BLaER1 (cell line): ENCODE results near the gene UBALD1.
A peak's percentile ranks its signal among the peaks of the same experiment; 100 is the strongest.

Source experiments
- H3K27ac ChIP-seq: shearing (Covaris generic); formaldehyde crosslinking; 2 replicates; pipeline ENCODE4 v1.8.1; 2022
- H3K27me3 ChIP-seq: shearing (Covaris generic); formaldehyde crosslinking; 2 replicates; pipeline ENCODE4 v1.8.1; 2022
- H3K36me3 ChIP-seq: shearing (Covaris generic); formaldehyde crosslinking; 2 replicates; pipeline ENCODE4 v1.8.1; 2022
- H3K4me1 ChIP-seq: shearing (Covaris generic); formaldehyde crosslinking; 2 replicates; pipeline ENCODE4 v1.8.1; 2022
- H3K4me2 ChIP-seq: shearing (Covaris generic); formaldehyde crosslinking; 2 replicates; pipeline ENCODE4 v1.8.1; 2022
- H3K4me3 ChIP-seq: shearing (Covaris generic); formaldehyde crosslinking; 2 replicates; pipeline ENCODE4 v1.8.1; 2022
- H3K9ac ChIP-seq: shearing (Covaris generic); formaldehyde crosslinking; 2 replicates; pipeline ENCODE4 v1.8.1; 2022
- H3K9me3 ChIP-seq: shearing (Covaris generic); formaldehyde crosslinking; 2 replicates; pipeline ENCODE4 v1.8.1; 2022
- H4K20me1 ChIP-seq: shearing (Covaris generic); formaldehyde crosslinking; 2 replicates; pipeline ENCODE4 v1.8.1; 2022
- Cebpa-rat ChIP-seq: shearing (Covaris generic); IDR thresholded peaks from 2 replicates; pipeline ENCODE4 v1.8.1; 2022

UBALD1 gene

DNA sequence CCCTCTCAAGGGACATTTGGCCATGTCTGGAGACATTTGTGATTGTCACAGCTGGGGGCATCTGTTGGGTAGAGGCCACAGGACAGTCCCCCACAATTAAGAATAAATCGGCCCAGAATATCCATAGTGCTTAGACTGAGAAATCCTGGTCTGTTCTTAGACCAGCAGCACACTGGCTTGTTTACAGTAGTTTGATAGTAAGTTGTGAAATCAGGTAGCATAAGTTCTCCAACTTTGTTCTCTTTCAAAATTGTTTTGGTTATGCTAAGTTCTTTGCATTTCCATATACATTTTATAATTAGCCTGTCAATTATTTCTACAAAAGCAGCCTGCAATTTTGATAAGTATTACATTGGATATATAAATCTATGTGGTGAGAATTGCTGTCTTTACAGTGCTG, 16.8 kb upstream of the UBALD1 start:
- peaks cover 98% of the 10 kb centered on the region for H4K20me1 ChIP-seq

DNA sequence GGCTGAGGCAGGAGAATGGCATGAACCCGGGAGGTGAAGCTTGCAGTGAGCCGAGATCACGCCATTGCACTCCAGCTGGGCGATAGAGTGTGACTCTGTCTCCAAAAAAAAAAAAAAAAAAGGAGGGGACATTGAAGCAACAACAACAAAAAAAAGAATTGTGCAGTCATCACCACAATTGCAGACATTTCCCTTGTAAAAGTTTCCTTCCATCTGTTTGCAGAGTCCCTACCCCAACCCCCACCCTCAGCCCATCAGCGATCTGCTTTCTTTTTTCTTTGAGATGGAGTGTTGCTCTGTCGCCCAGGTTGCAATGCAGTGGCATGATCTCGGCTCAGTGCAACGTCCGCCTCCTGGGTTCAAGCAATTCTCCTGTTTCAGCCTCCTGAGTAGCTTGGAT, 13.6 kb upstream of the UBALD1 start:
- H3K27me3 ChIP-seq, result no peaks in the 10 kb centered on the region
- no peak overlapping the region for H3K4me3 ChIP-seq
- peaks cover 19% of the 10 kb centered on the region for H3K9me3 ChIP-seq
- peaks cover 53% of the 10 kb centered on the region for H3K36me3 ChIP-seq
- no peak overlapping the region for H3K27ac ChIP-seq
- H4K20me1 ChIP-seq, result peaks cover 82% of the 10 kb centered on the region
- H3K9ac ChIP-seq, result no peak overlapping the region
- peak overlapping the region; percentile 19; the same call in 1 of the 2 replicates for H3K4me2 ChIP-seq
- peaks cover 41% of the 10 kb centered on the region for H3K4me1 ChIP-seq
- TF ChIP-seq Cebpa-rat, result no peak

More for the DNA sequence above, 16.8 kb upstream of the UBALD1 start:
- TF ChIP-seq Cebpa-rat, result no peak
- Histone ChIP-seq H3K4me1 (peaks cover 35% of the 10 kb centered on the region), H3K9me3 (peaks cover 19% of the 10 kb centered on the region), H3K27ac (no peak overlapping the region), H3K4me2 (no peak overlapping the region), H3K9ac (no peak overlapping the region), H3K4me3 (no peak overlapping the region), H3K36me3 (peaks cover 80% of the 10 kb centered on the region), H3K27me3 (no peaks in the 10 kb centered on the region)

DNA sequence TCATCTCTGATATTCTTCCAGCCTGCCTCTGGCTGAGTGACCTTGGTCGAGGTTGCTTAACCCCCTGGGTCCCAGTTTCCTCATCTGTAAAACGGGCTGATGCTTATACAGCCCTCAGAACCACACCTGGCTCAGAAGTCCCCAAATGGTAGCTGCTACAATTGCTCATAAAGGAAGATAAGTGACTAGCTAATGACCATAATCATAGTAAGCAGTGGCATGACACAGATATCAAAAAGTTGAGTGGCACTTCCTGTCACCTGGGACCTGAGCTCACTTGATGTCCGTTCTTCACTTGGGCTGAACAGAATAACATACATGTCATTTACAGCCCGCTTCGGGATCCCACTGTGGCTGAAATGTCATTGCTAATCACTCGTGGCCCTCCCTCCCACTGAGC, 11.7 kb upstream of the UBALD1 start:
- H3K4me2 ChIP-seq, result peak overlapping the region; percentile 85
- H4K20me1 ChIP-seq, result peaks cover 64% of the 10 kb centered on the region
- peaks cover 12% of the 10 kb centered on the region for H3K9me3 ChIP-seq
- H3K9ac ChIP-seq, result peak overlapping the region; percentile 98
- H3K4me3 ChIP-seq, result peak overlapping the region; percentile 100
- peaks cover 41% of the 10 kb centered on the region for H3K4me1 ChIP-seq
- H3K36me3 ChIP-seq, result peaks cover 44% of the 10 kb centered on the region
- H3K27ac ChIP-seq, result peak overlapping the region; percentile 99
- TF ChIP-seq Cebpa-rat, result no peak
- H3K27me3 ChIP-seq, result no peaks in the 10 kb centered on the region

DNA sequence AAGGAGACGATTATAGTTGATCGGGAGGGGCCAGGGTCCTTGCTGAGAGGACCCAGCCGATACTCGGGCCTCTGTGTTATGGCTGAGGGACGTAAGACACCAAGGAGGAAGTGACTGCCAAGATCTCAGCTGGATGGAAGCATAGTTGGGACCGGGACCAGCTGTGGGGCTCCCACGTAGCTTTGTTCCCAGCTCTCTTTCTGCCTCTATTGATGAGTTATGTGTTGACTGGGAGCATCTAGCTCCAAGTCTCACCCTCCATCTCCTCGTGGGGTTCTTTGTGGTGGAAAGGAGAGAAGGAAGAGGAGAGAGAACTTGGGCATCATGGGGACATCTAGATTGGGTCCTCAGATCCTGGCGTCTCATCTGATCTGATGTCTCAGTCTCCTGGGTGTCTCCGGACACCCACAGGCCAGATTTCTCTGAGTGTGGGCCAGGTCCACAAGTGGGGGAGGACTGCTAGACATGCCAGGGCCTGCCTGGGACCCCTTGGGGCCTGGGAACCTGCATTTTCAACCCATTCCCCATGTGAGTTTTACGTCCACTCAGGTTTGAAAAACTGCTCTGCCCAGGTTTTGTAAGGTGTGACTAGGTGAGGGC, 11.0 kb upstream of the UBALD1 start:
- Histone ChIP-seq H3K4me2 (peak overlapping the region; percentile 85), H3K36me3 (peaks cover 37% of the 10 kb centered on the region), H3K9me3 (peaks cover 5% of the 10 kb centered on the region), H3K27ac (peak overlapping the region; percentile 99), H3K4me1 (peaks cover 41% of the 10 kb centered on the region), H3K9ac (peak overlapping the region; percentile 98), H4K20me1 (peaks cover 57% of the 10 kb centered on the region), H3K4me3 (peak overlapping the region; percentile 100), H3K27me3 (no peaks in the 10 kb centered on the region)
- TF ChIP-seq Cebpa-rat, result no peak

DNA sequence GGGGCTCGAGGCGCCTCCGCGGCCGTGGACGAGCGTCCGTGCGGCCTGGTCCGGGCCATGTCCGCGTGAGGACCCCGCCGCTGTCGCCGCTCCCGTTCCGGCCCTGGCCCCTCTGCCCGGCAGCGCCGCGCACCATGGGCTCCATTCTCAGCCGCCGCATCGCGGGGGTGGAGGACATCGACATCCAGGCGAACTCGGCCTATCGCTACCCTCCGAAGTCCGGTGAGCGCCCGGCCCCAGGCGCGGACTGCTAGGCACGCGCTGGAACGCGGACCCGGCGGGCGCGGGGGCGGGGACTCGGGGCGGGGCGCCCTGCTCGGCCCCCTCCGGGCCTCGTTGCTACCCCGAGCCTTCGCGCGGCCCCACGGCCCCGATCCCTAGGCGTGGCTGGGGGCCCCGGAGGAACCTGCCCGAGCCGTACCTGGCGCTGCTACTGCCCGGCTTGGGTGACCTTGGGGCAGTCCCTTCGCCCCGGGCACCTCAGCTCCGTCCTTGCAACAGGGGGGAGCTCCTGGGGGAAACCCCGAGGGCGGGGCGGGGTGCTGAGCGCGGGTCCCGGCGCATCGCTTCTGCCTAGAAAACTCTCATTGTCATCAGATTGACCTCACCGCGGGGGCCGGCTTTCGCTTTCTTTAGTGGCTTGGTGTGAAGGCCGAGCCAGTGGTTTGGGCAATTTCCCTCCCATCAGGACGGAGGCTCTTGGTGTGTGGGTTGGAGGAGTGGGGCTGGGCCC, 10.3 kb upstream of the UBALD1 start:
- H3K27ac ChIP-seq, result peak overlapping the region; percentile 99

DNA sequence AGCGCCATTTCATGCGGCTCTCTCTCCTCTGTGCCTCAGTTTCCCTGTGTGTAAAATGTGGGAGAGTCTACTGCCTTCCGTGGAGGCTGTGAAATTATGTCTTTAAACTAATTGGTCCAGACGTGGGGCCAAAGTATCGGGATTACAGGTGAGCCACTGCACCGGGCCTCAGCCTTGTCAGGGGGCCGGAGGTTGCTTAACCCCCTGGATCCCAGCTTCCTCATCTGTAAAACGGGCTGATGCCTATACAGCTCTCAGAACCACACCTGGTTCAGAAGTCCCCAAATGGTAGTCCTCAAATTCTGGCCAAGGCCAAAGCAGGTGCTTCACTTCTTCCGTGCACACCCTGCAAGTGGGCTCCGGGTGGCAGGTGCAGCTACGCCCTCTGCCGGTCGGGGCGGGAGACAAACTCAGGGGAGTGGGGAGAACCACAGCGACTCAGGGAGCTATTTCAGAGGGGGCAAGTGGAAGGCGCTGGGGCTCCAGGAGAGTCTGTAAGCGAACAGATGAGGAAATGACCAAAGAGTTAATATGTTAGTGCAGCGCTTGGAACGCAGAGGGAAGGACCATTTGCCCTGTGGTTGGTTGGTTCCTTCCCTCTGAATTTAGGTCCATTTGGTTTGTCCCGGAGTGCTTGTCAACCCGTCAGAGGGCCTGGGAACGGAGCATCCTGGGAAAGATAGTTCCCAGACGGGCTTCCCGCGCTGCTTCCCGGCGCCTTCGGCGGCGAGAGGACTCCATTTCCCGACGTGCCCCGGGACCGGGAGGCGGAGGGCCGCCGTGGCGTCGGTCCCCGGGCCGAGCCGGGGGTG, 9.5 kb upstream of the UBALD1 start, which contains the start of gene MGRN1:
TSS of gene MGRN1 (plus strand) at position 812 of the 812 bp plus-strand sequence. CDS start 135 bp downstream, outside the sequence.
- Histone ChIP-seq H4K20me1 (peaks cover 42% of the 10 kb centered on the region), H3K9me3 (no peaks in the 10 kb centered on the region), H3K4me3 (peak within 1 kb of the TSS; percentile 100), H3K4me1 (peaks cover 41% of the 10 kb centered on the region), H3K4me2 (peak within 1 kb of the TSS; percentile 85), H3K36me3 (peaks cover 22% of the 10 kb centered on the region), H3K27me3 (no peaks in the 10 kb centered on the region), H3K27ac (peak within 1 kb of the TSS; percentile 99), H3K9ac (peak within 1 kb of the TSS; percentile 98)
- no peak for TF ChIP-seq Cebpa-rat

More for the DNA sequence above, 10.3 kb upstream of the UBALD1 start:
- Histone ChIP-seq H3K36me3 (peaks cover 30% of the 10 kb centered on the region), H3K4me3 (peak overlapping the region; percentile 100), H3K4me1 (peaks cover 41% of the 10 kb centered on the region), H3K9me3 (no peaks in the 10 kb centered on the region; the same call in 1 of the 2 replicates), H3K9ac (peak overlapping the region; percentile 98), H4K20me1 (peaks cover 50% of the 10 kb centered on the region), H3K27me3 (no peaks in the 10 kb centered on the region), H3K4me2 (peak overlapping the region; percentile 85)
- no peak for TF ChIP-seq Cebpa-rat

DNA sequence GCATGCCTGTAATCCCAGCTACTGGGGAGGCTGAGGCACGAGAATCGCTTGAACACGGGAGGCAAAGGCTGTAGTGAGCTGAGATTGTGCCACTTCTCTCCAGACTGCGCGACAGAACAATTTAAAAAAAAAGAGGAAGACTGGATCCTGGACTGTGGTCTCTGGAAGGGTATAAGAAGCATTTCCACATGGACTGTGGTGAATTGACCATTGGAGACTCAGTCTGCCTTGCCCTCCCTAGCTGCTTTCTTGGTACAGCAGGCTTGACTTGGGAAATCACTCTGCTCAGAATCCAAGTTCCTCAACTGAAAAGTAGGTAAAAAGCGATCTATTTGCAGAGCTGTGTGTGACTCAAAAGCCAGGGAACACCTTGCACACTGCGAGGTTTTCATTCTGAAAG, 8.9 kb upstream of the UBALD1 start:
- Histone ChIP-seq H4K20me1 (peaks cover 36% of the 10 kb centered on the region), H3K27ac (no peak overlapping the region), H3K27me3 (no peaks in the 10 kb centered on the region), H3K4me3 (no peak overlapping the region), H3K9ac (no peak overlapping the region), H3K36me3 (peaks cover 18% of the 10 kb centered on the region), H3K4me1 (peaks cover 37% of the 10 kb centered on the region), H3K9me3 (no peaks in the 10 kb centered on the region), H3K4me2 (peak overlapping the region; percentile 85; the same call in 1 of the 2 replicates)
- no peak for TF ChIP-seq Cebpa-rat

DNA sequence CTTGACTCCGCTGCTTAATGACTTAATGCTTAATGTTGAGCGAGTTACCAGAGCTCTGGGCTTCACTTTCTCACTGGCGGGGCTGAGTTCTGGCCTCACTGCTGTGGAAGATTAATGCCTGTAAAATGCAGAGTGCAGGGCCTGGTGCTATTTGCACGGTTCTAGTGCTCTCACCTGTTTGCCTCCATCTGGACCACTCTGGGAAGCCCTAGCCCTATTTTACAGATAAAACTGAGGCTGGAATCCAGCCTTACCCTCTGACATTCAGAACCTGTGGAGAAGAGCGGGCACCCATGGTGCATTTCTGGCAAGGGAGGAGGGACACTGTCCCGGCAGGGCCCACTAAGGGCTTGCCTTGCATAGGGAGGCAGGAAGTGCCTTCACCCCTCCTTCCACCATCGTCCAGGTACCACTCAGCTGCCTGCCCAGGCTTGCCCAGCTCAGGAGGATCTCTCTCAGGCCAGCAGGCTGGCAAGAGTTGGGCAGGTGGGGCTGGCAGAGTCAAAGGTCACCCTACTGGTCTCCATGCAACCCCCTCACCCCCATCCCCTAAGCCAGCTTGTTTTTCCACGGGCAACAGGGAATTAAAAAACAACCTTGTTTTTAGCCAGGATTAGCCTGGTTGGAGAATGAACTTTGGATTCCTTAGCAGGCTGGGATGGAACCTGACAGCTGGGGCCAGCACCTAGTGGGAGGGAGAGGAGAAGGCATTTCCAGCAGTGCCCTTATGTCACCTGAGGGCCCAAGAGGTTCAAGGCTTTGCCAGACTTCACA, 4.1 kb upstream of the UBALD1 start:
- Histone ChIP-seq H4K20me1 (peaks cover 4% of the 10 kb centered on the region), H3K9me3 (no peaks in the 10 kb centered on the region), H3K4me2 (no peak overlapping the region), H3K27me3 (no peaks in the 10 kb centered on the region), H3K4me3 (no peak overlapping the region), H3K9ac (no peak overlapping the region), H3K4me1 (peaks cover 31% of the 10 kb centered on the region), H3K36me3 (no peaks in the 10 kb centered on the region), H3K27ac (no peak overlapping the region)
- no peak for TF ChIP-seq Cebpa-rat

DNA sequence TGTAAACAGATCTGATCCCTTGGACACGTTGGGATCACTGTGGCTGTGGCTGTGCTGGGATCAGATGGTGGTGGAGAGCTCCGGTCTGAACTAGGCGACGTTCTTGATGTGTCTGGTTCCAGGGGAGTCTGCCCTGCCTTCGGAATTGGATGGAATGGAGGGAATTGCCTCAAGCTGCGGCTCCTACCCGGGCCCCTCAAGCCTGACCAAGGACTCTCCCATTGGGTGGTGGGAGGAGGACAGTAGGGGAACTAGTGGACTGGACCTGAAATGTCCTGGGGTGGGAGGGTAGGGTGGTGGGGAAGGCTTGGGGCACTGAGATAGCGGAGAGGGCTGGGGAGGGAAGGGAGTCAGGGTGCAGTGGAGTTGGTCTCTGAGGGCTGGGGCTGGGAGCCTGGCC, 3.2 kb upstream of the UBALD1 start:
- Histone ChIP-seq H3K27me3 (no peaks in the 10 kb centered on the region), H3K9ac (no peak overlapping the region), H3K9me3 (no peaks in the 10 kb centered on the region), H3K27ac (no peak overlapping the region), H3K4me2 (no peak overlapping the region), H3K4me1 (peaks cover 37% of the 10 kb centered on the region), H3K4me3 (no peak overlapping the region), H3K36me3 (no peaks in the 10 kb centered on the region), H4K20me1 (peaks cover 14% of the 10 kb centered on the region)
- no peak for TF ChIP-seq Cebpa-rat
